ENCODE results near the gene CLCN5.

Gene CLCN5

DNA sequence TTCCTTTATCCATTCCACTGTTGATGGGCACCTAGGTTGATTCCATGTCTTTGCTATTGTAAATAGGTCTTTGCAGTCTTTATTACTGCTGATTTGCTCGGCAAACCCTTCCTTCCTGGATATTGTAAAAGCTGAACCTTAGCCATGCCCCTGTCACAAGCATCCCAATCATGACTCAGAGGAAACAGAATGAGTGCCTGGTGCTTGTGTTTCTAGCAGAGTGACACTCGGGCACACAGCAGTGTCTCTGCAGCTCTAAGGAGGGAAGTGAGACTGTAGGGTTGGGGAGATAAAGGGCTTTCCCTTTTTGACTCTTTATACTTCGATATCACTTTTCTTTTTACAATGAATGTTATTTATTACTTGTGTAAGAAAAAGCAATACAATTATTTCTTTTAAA is 195.1 kb downstream of the CLCN5 start:
- H3K4me3 ChIP-seq (replicated peaks; ENCODE audit: low read depth, low read length): no peak overlapping the region
- no peak for DNase-seq (ENCODE audit: low read depth)
- TF ChIP-seq, protein P1, sequence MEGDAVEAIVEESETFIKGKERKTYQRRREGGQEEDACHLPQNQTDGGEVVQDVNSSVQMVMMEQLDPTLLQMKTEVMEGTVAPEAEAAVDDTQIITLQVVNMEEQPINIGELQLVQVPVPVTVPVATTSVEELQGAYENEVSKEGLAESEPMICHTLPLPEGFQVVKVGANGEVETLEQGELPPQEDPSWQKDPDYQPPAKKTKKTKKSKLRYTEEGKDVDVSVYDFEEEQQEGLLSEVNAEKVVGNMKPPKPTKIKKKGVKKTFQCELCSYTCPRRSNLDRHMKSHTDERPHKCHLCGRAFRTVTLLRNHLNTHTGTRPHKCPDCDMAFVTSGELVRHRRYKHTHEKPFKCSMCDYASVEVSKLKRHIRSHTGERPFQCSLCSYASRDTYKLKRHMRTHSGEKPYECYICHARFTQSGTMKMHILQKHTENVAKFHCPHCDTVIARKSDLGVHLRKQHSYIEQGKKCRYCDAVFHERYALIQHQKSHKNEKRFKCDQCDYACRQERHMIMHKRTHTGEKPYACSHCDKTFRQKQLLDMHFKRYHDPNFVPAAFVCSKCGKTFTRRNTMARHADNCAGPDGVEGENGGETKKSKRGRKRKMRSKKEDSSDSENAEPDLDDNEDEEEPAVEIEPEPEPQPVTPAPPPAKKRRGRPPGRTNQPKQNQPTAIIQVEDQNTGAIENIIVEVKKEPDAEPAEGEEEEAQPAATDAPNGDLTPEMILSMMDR (IDR thresholded peaks at IDR 0.05; ENCODE audit: low read length, missing control alignments): no peak

DNA sequence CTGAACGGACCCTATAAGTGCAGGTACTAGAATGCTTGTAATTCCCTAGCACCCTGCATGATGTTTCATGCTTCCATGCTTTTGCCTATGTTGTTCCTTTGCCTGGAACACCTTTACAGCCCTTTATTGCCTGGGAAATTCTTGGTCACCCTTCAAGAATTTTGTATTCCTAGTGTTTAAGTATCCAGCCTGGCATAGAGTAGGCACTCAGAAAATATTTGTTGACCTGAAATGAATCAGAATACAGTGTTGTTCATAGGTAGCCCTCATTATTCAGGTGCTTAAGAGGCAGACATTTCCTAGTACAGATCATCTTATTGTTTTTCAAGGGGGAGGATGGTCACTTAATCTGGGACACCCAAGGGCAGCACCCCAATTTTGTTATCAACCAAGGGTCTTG is 203.1 kb downstream of the CLCN5 start:
- no peak for DNase-seq (ENCODE audit: low read depth)
- TF ChIP-seq, protein P1 (IDR thresholded peaks at IDR 0.05; ENCODE audit: low read length, missing control alignments): no peak
- no peak overlapping the region for H3K4me3 ChIP-seq (replicated peaks; ENCODE audit: low read depth, low read length)

DNA sequence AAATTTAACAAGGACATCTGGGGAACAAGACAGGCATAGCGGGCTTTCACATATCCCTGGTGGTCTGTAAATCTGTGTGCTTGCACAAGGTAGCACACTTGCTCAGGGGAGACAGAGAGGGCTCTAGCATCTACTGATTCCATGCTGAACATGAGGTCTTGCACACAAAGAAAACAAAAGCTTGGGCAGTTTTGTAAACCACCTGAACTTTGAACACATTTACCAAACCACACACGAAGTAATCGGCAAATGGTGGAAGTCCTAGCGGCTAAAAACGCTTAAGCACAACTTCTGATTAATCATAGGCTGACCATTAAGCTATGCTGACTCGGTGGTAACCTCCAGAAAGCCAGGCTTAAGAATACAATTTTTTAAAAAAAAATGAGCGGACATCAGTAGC is 225.6 kb downstream of the CLCN5 start:
- no peak overlapping the region for H3K4me3 ChIP-seq (replicated peaks; ENCODE audit: low read depth, low read length)
- no peak for DNase-seq (ENCODE audit: low read depth)
- TF ChIP-seq, protein P1 (IDR thresholded peaks at IDR 0.05; ENCODE audit: low read length, missing control alignments): no peak
